Dermis blood vessel endothelial cell (primary cell): Measurements from ENCODE around the gene UBE2E3. TPM values are rescaled to one million over a fixed set of nuclear protein-coding genes. Genes with fewer than 3 reads are reported as not detected.
A peak's percentile ranks its signal among the peaks of the same experiment; 100 is the strongest.
"Not testable (repeated sequence)": the region's sequence is repeated elsewhere in the genome, so short reads cannot be mapped to it uniquely, and the experiment has no call there.

Source experiments
- DNase-seq: peaks from one replicate; pipeline ENCODE4 v3.0.0; 2010
- total RNA-seq: library from RNA; depleted of rRNA; stranded (reverse); fragments of >200 nt; gene quantifications from 2 replicates; pipeline ENCODE4 v1.2.3, GENCODE V29; 2014

UBE2E3 gene
- total RNA-seq, 1 donor from 2014 or later, result 51.9 TPM

DNA sequence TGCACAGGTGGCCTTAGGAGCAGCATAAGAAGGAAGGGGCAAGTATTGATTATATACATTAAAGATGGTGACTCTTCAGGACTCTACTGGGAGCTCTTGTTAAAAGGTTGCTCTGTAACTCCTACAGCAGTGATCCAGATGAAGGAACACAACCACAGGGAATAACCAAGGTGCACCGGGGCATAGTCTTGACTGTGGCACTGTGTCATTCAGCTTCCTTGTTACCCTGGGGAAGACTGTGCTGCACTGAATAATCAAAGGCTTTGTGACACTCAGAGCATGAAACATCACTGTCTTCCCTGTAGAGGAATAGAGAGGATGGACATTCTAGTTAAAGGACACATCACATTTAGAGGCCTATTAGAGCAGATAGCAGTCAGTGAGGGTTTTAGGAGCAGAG lies 105.3 kb downstream of the UBE2E3 start:
- DNase-seq, result no peak

GRCh38 chr2:181091920-181092319 lies 111.5 kb downstream of the UBE2E3 start:
- not testable (repeated sequence) for DNase-seq

- DNase-seq, result no peak
Observed at GRCh38 chr2:181095486-181095885, 115.1 kb downstream of the UBE2E3 start.

DNA sequence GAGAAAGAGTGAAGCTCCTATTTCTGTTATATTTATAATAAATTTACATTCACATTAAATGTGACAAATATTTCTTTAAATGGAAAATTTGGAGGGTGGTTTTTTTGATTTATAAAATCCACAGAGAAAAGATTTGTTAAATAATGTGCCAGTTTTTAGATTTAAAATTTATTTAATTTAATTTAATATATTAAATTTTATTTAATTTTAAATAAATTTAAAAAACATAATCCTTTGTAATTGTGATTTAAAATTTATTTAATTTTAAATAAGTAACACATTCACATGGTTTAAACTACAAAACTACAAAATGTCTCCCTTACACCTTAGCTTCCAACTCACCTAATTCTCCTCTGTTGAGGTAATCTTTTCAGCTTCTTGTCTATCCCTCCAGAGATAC lies 123.3 kb downstream of the UBE2E3 start:
- DNase-seq, result no peak

DNA sequence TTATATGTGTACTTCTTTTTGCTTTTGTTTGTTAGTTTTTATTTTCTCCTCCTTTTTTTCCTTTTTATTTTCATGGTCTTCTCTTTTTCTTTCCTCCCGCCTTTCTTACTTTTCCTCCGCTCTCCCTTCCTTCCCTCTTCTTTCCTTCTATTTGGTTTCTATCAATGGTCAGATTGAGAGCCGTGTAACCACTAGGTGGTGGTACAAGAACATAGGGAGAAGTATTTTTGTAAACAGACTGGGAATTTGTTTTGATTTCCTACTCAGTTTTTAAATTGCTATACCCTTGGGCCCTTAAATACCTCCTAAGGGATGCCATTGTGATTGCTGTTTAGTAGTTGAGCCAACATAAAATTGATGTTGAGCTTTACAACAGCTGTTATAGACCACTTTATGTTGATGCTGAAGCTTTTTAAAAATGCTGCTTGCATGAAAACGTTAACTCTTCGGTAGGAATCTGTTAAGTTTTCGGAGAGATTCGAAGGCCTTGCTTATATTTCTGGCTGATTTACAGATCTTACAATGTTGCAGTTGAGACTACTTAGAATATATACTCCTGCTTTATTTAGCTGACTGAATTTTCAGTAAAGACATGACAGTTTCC lies 124.2 kb downstream of the UBE2E3 start:
- peak; percentile 56 for DNase-seq

GRCh38 chr2:181105562-181105961 lies 125.2 kb downstream of the UBE2E3 start:
- DNase-seq, result no peak

DNA sequence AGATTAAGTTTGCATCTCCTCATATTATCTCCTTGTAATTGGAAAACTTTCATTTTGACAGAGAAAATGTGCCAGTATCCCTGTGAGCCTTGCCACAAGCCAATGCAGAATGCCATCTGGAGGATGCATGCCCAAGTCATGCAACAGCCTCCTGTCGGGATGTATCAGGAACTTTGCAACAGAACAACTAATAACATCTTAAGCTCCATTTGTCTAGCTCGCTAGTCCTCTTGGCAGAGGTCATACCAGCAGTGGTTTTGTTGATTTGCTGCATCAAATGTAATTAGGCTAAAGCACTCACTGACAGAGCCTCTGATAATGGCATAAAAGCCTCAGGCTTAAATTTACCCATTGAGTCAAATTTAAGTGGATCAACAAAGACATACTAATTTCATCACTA lies 125.8 kb downstream of the UBE2E3 start:
- DNase-seq, result no peak

DNA sequence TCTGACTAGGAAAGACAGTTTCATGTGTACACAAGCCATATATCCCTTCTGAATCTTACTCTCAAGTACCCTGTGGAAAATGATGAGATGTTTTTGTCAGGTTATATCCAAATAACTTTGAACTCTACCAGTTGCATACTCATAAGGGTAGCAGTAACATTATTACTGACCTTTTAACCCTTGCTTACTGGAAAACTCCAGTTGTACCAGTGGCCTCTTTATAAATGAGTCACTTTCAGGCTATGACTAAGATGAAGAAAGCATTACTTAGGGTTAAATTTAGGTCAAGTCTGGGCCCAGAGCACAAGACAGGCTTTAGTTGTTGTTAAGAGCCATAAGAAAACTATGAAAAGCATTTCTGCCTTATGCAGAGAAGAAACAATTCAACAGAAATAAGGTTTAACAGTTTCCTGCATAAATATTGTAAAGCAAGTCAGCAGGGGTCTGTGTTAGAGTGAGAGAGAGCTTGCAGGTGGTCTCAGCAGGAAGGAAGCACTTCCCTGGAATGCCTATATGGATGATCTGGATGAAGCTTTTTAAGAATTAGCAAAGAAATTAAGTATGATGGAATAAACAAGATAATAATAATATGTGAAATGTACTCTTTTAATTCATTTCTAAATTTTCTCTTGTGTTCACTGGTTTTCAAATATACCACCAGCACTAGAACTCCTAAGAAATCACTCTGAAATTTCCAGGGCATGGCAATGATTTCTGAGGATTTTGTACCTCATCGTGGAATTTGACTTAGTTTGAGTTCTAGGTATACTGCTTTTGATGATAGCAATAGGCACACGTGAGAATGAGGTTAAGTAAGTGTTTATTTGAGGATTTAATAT lies 126.6 kb downstream of the UBE2E3 start:
- peak; percentile 69 for DNase-seq

DNA sequence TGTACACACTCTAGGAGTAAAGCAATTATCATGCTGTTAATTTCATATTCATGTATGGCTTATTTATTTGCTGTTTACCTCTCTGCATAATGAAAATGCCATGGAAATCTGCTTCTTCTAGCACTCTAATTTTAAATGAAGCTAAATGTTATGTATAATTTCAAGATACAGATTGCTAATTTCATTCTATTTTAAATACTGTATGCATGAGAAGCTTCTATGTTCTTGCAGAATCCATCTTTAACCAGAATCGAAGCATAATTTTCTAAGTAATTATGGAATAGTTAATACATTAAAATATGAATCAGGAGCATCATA lies 127.2 kb downstream of the UBE2E3 start:
- no peak for DNase-seq

DNA sequence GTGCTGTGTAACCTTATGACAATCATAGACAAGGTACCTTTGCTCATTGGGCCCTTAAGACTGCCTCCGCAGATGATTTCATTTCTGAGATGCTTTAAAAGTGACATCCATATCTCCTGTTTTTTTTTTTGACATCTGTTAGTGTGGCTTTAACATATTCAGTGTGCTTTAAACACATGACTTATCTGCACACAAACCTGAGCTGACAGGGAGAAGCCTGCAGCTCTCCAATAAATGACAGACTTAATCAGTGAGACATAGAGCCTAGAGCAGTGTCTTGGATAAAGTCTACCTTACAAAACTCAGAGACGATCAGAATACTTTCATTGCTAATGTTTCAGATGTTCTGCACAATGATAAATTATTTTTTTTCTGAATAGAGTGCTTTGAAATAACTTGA lies 130.7 kb downstream of the UBE2E3 start:
- no peak for DNase-seq

- no peak for DNase-seq
Observed at GRCh38 chr2:181112916-181113315, 132.5 kb downstream of the UBE2E3 start.
